Activated naive CD4-positive, alpha-beta T cell treated with anti-CD3 and anti-CD28 coated beads, Interleukin-2, amount 50 U/mL, for 24 hours (primary cell): Measurements from ENCODE around the gene ANTXRL.
"Not testable (repeated sequence)": the region's sequence is repeated elsewhere in the genome, so short reads cannot be mapped to it uniquely, and the experiment has no call there.

Experiments
- H3K27ac Mint-ChIP-seq: one replicate; pipeline ENCODE4 v1.8.0; 2021; ENCODE audit warnings: mild to moderate bottlenecking, mixed read lengths
- H3K27me3 Mint-ChIP-seq: one replicate; pipeline ENCODE4 v1.8.0; 2021; ENCODE audit warnings: mixed read lengths
- H3K36me3 Mint-ChIP-seq: one replicate; pipeline ENCODE4 v1.8.0; 2021; ENCODE audit warnings: mixed read lengths
- H3K4me1 Mint-ChIP-seq: one replicate; pipeline ENCODE4 v1.8.0; 2021; ENCODE audit warnings: mixed read lengths
- H3K4me3 Mint-ChIP-seq: one replicate; pipeline ENCODE4 v1.8.0; 2021; ENCODE audit warnings: mild to moderate bottlenecking, mixed read lengths
- H3K9me3 Mint-ChIP-seq: one replicate; pipeline ENCODE4 v1.8.0; 2021; ENCODE audit warnings: mixed read lengths

The ANTXRL gene

DNA sequence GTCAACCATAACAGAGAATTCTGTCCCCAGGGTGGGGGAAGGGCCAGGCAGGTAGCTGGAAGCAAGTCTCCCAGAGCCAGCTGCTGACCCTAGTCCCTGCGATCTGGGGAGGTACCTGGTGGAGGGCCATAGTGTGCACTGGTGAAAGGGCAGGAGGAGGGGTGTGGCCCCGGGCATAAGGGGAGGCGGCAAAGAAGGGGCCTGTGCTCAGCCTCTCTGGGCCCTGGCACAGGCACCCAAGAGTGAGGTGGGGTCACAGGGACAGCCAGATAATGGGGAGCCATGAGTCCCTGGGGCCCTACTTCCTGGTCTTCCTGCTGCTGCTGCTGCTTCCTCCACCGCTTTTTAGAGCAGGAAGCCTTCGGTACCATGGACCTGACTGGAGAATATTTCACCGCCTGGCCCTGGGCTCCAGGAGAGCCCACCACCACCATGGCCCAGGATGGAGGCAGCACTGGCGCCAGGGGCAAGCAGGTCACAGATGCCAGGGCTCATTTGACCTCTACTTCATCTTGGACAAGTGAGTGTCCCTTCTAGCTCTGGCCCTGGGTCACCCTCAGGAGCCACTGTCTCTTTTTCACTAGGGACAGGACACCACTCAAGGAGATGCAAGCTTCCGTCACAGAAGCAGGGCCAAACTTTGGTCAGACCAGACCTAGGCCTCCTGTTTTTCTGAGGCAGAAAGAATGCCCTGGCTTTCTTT lies at the start of gene ANTXRL:
Gene ANTXRL (plus strand): TSS at position 7 of the 703 bp plus-strand sequence. CDS start 266 bp downstream, at position 273.
- peak within 1 kb of the TSS; percentile 20 for H3K4me3 Mint-ChIP-seq
- no peaks in the 10 kb centered on the region for H3K36me3 Mint-ChIP-seq
- peaks cover 21% of the 10 kb centered on the region for H3K4me1 Mint-ChIP-seq
- no peaks in the 10 kb centered on the region for H3K27me3 Mint-ChIP-seq
- no peak within 1 kb of the TSS for H3K27ac Mint-ChIP-seq
- no peaks in the 10 kb centered on the region for H3K9me3 Mint-ChIP-seq

DNA sequence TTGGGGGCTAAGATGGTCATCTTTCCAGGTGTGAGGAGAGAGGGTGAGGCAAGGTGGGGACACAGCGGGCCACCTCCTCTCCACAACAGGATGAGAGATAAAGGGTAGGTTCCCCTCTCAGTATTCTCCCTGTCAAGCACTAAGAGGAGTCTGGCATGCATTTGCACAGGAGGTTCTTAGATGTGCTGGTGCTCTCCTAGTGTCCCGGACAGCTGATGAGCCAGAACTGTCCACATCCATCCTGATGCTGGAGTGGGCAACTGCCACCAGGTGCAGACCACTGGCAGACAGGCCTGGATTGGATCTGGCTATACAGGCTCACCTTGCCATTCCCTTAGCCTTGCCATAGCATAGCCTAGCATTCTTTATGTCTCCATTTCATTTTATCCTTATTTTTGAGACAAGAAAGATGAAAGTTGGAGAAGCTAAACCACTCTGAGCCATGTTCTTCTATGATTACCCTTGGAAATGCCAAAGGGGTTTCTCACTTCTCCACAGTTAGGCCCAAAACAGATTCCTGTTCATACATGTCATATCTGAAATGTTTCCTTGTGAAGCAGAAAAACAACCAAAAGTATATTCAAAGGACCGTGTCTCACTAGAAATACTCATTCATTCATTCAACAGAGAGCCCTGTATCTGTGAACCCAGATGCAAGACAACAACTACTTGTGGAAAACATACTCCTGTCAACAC lies 48.8 kb upstream of the ANTXRL start:
- Mint-ChIP-seq H3K4me1 (peaks cover 35% of the 10 kb centered on the region), H3K4me3 (no peak overlapping the region), H3K27me3 (no peaks in the 10 kb centered on the region), H3K27ac (no peak overlapping the region), H3K36me3 (peaks cover 45% of the 10 kb centered on the region), H3K9me3 (peaks cover 11% of the 10 kb centered on the region)

DNA sequence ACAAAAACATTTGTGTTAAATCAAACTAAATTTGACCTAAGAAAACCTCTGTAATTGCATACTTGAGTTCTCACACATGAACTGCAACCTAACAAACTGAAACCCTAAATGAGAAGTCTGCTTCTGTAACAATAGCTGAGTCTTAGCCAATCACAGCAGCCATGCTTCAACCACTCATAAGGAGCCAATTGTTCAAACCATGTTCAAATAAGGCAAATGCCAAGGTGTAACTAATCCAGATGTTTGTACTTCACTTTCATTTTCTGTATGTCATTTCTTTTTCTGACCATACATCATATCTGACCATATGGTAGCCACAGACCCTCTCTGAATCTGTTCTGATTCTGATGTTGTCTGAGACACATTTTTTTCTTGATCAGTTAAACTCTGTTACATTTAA lies 47.5 kb upstream of the ANTXRL start:
- H3K36me3 Mint-ChIP-seq = peaks cover 52% of the 10 kb centered on the region
- H3K4me3 Mint-ChIP-seq = no peak overlapping the region
- H3K9me3 Mint-ChIP-seq = peaks cover 23% of the 10 kb centered on the region
- peaks cover 47% of the 10 kb centered on the region for H3K4me1 Mint-ChIP-seq
- H3K27ac Mint-ChIP-seq = no peak overlapping the region
- H3K27me3 Mint-ChIP-seq = no peaks in the 10 kb centered on the region

DNA sequence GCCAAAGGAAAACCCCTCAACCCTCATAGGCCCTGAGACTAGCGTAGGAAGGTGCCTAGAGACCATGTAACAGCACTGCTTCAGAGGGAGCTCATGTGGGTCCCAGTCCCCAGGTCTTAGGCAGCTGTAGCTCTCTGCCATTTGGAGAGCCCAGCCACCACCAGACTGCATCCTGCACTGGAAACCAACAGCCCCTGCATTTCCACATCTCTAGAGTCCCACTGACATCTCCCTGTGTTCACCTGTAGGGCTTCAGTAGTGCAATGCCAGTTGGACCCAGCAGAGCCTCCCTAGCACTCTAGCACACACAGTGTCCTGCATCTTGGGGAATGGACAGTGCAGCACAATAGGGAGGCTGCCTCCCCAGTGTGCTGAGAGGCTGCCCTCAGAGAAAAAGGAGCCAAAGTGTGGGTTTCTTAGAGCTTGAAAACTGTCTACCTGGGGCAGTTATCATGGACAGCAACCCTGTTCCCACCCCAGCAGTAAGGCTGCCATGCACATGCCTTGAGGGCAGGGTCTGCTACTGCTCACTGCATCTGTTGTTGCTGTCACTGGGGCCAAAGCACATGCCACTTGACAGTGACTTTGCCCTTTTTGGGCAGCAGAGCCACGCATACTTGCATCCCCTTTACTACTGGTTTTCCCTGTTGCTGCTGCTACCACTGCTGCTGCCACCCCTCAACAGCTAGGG lies 46.7 kb upstream of the ANTXRL start:
- Mint-ChIP-seq H3K27me3 (no peaks in the 10 kb centered on the region), H3K27ac (no peak overlapping the region), H3K4me3 (no peak overlapping the region), H3K36me3 (peaks cover 58% of the 10 kb centered on the region), H3K4me1 (peaks cover 51% of the 10 kb centered on the region), H3K9me3 (peaks cover 23% of the 10 kb centered on the region)

DNA sequence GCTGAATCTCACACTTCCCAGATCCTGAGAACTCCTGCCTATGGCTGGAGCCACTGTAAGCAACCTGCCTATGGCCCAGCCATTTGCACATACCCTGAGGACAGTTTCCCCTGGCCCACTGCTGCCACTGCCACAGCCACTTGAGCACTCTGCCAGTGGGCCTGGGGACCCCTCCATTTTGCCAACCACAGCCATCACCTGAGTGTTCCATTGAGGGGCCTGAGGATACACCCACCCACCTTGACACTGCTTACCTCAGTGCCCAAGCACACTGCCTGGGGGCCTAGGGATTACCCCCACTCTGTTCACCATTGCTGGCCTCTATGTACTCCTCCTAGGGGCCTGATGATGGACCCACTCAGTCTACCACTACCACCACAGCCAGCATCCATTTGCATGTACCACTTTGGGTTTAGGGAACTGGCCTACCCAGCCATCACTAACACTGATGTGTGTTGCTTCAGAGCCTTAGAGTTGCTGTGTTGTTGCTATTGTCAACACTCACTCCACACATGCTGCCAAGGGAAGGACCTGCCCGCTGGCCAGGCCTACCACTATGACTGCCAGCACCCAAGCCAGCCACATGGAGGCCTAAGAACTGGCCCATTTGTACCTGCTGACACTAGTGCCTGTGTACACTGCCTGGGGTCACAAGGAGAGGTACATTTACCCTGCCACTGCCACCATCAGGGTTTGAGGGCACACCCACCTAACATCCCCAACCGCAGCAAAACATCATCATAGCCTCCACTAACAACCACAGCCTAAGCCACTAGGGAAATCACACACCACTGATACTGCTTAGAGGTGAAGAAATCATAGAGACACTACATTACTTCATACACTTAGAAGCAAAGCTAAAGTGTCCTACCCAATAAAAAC lies 45.9 kb upstream of the ANTXRL start:
- H3K27me3 Mint-ChIP-seq = no peaks in the 10 kb centered on the region
- H3K27ac Mint-ChIP-seq = peak overlapping the region; percentile 43
- H3K9me3 Mint-ChIP-seq = peaks cover 23% of the 10 kb centered on the region
- peaks cover 52% of the 10 kb centered on the region for H3K4me1 Mint-ChIP-seq
- H3K36me3 Mint-ChIP-seq = peaks cover 57% of the 10 kb centered on the region
- no peak overlapping the region for H3K4me3 Mint-ChIP-seq

DNA sequence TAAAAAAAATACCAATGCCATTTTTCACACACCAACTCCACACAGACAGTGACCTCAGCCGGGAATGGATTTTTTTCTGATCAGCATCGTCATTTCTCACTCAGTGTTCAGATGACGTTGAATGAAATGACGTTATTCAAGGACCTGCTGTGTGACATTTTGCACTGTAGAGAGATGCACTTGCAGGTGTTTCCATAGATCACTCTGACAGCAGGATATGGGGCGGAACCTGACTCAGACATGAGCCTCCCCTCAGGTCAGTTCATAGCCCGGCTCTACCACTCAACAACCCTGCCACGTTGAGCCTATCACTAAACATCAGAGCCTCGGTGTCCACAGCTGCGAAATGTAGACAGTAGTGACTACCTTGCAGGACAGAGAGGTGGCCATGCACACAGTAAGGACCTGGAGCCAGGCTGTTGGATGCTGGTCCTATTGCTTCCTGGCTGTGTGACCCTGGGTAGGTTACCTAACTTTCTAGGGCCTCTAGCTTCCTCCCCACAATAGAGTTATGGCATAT lies 41.4 kb upstream of the ANTXRL start:
- Mint-ChIP-seq H3K27me3 (no peaks in the 10 kb centered on the region), H3K9me3 (peaks cover 23% of the 10 kb centered on the region), H3K36me3 (peaks cover 51% of the 10 kb centered on the region), H3K4me3 (no peak overlapping the region), H3K27ac (no peak overlapping the region), H3K4me1 (peaks cover 37% of the 10 kb centered on the region)

DNA sequence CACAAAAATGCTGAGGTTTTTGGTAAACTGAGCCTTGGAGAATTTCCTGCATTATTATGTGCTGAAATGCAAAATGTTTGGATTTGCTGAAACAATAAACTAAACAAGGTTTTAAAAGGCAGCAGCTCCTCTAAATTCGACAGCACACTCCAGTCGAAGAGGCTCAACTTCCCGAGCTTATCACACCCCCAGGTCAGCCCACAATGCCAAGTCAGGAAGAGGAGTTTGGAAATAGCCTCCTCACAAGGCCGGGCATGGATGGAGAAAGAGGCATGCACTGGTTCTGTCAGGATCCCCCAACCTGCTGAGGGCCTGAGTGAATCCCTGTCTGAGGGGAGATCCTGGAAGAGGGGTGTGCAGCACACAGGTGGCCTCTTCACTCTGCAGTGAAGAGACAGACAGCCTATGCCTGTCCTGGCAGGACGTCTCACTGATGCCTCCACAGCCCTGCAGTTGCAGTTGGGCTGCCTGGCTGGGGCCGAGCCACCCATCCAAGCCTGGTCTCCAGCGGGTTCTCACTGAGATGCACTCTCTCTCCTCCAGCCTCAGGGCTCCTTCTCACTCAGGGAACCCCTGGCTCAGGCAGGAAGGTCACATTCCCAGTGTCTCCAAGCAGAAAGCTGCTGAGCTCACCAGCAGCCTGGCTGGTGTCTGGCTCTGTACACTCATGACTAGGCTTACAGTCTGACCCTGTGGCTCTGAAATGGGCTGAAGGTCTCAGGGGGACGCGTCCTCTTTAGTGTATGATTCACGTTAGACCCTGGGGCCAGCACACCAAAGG lies 40.2 kb upstream of the ANTXRL start:
- peaks cover 23% of the 10 kb centered on the region for H3K9me3 Mint-ChIP-seq
- H3K36me3 Mint-ChIP-seq = peaks cover 44% of the 10 kb centered on the region
- H3K27me3 Mint-ChIP-seq, H3K4me3 Mint-ChIP-seq: not testable (repeated sequence)
- peaks cover 26% of the 10 kb centered on the region for H3K4me1 Mint-ChIP-seq
- peak overlapping the region; percentile 25 for H3K27ac Mint-ChIP-seq

DNA sequence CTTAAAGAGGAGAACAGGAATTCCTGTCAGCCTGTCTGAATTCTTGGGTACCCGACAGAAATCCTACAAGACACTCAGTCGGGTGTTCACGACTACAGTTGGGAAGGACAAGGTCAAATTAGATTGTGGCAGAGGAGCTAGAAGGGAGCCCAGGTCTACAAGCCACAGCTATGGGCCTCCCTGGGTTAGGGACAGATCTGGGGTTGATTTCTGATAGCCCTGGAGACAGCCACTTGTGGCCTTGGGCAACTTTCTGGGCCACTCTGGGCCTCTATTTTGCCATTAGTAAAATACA lies 39.7 kb upstream of the ANTXRL start:
- Mint-ChIP-seq H3K36me3 (peaks cover 39% of the 10 kb centered on the region), H3K9me3 (peaks cover 21% of the 10 kb centered on the region), H3K4me1 (peaks cover 23% of the 10 kb centered on the region), H3K27me3 (no peaks in the 10 kb centered on the region), H3K4me3 (no peak overlapping the region), H3K27ac (peak overlapping the region; percentile 48)

DNA sequence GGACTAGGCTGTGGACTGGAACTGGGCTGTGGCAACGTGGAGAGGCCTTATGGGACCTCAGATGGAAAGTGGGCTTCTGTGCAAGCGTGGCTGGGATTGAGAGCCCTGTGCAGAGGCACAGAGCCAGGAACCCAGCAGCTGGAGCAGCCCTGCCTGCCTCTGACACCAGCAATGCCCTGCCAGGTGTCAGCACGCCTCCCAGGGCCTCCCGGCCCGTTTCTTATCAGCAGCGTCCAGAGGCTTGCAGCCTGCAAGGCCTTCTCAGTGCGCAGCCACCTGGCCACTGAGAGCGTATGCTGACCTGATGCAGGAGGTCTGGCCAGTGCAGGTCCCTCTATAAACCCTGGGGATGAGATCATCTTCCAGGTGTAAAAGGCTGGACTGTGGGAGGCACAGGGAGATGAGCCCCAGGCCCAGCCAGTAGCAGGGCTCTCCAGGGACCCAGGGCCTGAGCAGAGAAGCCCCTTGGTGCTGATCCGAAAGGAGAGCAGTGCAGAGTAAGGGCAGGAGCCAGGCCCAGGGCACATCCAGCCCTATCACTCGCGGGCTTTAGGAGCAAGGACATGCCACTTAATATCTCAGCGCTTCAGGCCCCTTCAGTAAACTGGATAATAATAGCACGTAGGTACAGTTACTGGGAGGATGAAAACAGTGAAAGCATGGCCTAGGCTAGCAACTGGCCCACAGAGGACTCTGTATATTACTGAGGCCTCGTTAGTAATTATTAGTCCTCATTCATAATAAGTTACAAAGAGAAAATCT lies 38.8 kb upstream of the ANTXRL start:
- Mint-ChIP-seq H3K27ac (no peak overlapping the region), H3K4me1 (peaks cover 20% of the 10 kb centered on the region), H3K27me3 (no peaks in the 10 kb centered on the region), H3K9me3 (peaks cover 12% of the 10 kb centered on the region), H3K36me3 (peaks cover 32% of the 10 kb centered on the region), H3K4me3 (no peak overlapping the region)

DNA sequence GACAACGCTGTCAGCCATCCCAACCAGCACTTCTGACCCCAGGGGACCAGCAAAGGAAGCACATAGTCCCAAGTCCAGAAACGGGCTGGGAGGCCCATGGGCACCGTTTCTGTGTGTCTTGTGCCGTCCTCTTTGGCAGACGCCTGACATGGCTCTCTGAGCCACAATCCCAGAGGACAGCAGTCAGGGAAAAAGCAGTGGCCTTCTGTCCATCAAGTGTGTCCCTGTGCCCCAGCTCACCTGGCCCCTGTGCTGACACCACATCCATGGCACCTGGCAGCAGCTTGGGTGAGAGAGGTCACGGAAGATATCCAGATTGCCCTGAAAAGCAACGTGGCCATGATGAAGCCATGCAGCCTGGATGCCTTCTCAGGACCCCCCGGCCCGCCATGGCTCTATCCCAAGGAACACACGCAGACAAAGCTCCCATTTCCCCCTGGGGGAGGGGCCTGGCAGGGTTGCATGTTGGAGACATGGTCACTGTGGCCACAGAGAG lies 38.1 kb upstream of the ANTXRL start:
- Mint-ChIP-seq H3K27ac (peak overlapping the region; percentile 5), H3K9me3 (peaks cover 5% of the 10 kb centered on the region), H3K4me1 (peaks cover 13% of the 10 kb centered on the region), H3K36me3 (peaks cover 26% of the 10 kb centered on the region), H3K27me3 (no peaks in the 10 kb centered on the region), H3K4me3 (no peak overlapping the region)

DNA sequence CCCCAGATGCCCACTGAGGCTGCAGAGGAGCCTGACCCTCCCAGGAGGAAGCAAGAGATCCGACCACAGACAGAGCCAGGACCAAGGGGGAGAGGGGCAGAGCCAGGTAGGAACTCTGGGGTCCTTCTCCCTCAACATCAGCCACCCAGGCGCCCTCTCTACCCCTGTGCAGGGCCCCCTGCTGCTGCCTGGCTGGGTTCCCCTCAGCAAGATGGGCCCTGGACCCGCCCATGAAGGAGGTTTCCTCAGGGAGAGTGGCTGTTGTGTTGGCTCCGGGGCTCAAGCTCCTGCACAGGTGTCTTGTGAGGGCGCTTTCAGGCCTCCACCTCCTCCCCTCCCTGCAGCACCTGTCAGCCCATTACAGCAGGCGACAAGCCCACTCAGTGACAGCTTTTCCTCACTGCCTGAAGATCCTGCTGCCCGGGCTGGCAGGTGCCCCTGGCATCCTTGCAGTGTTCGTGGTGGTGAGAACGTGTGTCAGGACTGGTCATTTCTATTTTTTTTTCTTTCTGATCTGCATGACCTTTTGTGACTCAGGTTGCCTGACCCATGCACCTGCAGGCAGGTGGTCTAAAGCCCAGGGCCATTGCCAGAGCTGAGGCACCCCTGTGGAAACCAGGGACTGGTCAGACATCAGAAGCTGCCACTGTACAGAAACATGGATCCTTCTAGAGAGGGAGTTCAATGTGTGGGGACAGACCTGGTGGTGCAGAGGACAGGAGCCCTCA lies 37.0 kb upstream of the ANTXRL start:
- H3K27ac Mint-ChIP-seq = not testable (repeated sequence)

DNA sequence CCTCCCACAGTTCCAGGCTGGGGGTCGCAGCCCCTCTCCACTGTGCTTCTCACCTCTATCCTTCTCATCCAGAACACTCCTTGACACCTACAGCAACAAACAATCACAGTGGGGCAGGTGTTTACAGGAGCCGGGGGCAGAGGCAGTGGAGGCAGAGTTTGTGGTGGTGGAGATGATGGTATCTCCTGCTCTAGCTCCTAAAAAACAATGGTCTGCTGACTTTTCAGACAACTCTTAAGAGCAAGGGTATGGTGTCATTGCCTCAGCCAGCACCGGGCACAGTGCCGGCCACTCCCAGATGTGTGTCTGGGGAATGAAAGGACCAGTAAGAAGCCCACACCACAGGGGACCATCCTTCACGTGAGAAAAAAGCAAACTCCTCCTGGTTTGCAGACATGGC lies 36.3 kb upstream of the ANTXRL start:
- Mint-ChIP-seq H3K27ac (no peak overlapping the region), H3K27me3 (no peaks in the 10 kb centered on the region), H3K4me3 (no peak overlapping the region), H3K36me3 (peaks cover 11% of the 10 kb centered on the region), H3K4me1 (peaks cover 14% of the 10 kb centered on the region), H3K9me3 (no peaks in the 10 kb centered on the region)

More for the DNA sequence above, 37.0 kb upstream of the ANTXRL start:
- not testable (repeated sequence) for H3K4me1 Mint-ChIP-seq, H3K27me3 Mint-ChIP-seq, H3K9me3 Mint-ChIP-seq, H3K4me3 Mint-ChIP-seq
- peaks cover 15% of the 10 kb centered on the region for H3K36me3 Mint-ChIP-seq
